ENCODE measurements around the gene GALNT2. TPM values are rescaled to one million over a fixed set of nuclear protein-coding genes. Genes with fewer than 3 reads are reported as not detected.

GALNT2 gene
- total RNA-seq, 1 donor from 2014 or later = 66.3 TPM

DNA sequence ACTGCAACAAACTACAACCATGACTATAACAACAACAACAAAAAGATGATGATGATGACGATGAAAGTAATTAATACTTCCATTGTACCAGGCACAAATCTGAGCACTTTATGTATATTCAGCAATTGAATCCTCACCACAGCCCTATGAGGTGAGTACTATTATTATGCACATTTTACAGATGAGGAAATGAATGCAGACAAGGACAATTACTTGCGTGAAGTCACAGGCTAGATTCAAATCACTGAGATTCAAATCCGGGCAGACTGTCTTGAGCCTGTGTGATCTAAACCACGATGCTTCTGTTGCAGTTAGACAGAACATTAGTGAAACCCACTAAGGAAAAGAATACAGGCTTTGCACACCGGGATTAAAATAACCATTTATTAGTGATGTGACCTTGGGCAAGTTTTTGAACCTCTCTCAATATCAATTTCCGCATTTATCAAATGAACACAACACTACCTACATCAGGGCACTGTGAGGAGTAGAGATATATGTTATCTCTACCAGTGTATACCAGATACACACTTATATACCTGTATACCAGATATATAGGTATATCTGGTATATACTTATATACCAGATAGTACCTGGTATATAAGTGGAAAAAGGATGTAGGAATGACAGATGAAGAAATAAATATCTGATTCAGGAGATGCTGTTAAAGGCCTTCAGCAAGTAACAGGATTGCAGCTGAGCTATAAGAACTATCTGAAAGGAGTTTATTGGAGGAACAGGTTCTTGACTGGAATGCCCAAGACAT lies 34.3 kb upstream of the GALNT2 start:
- H3K4me3 Mint-ChIP-seq = no peak overlapping the region
- H3K27ac Mint-ChIP-seq = no peak overlapping the region
- no peak for TF ChIP-seq CTCF (conservative IDR thresholded peaks at IDR 0.05)
- no peaks in the 10 kb centered on the region for H3K36me3 Mint-ChIP-seq
- peaks cover 7% of the 10 kb centered on the region for H3K9me3 Mint-ChIP-seq
- H3K27me3 Mint-ChIP-seq = peaks cover 3% of the 10 kb centered on the region
- H3K4me1 Mint-ChIP-seq (ENCODE audit: unreplicated experiment) = no peaks in the 10 kb centered on the region
- DNase-seq (ENCODE audit: extremely low spot score, unreplicated experiment) = no peak

DNA sequence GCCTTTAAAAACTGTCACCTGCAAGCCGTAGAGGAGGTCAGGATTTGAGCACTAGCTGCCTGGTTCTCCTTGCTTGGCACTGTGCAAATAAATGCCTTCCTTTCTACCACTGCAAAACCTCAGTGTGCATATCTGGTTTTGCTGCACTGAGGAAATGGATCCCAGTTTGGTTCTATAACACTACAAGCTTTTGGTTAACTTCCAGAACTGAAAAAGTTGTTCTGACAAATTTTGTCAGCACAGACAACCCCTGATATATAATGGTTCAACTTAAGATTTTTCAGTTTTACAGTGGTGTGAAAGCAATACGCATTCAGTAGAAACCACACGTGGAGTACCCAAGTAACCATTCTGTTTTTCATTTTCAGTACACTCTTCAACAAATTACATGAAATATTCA lies 29.8 kb upstream of the GALNT2 start:
- Mint-ChIP-seq H3K4me3 (no peak overlapping the region), H3K9me3 (peaks cover 7% of the 10 kb centered on the region), H3K27ac (no peak overlapping the region), H3K36me3 (no peaks in the 10 kb centered on the region), H3K4me1 (ENCODE audit: unreplicated experiment) (no peaks in the 10 kb centered on the region), H3K27me3 (no peaks in the 10 kb centered on the region)
- DNase-seq (ENCODE audit: extremely low spot score, unreplicated experiment) = no peak
- TF ChIP-seq CTCF (conservative IDR thresholded peaks at IDR 0.05) = no peak

GRCh38 chr1:230040440-230040839 lies 26.6 kb upstream of the GALNT2 start:
- no peak for DNase-seq (ENCODE audit: extremely low spot score, unreplicated experiment)
- peaks cover 13% of the 10 kb centered on the region for H3K27me3 Mint-ChIP-seq
- no peaks in the 10 kb centered on the region for H3K36me3 Mint-ChIP-seq
- H3K9me3 Mint-ChIP-seq = peaks cover 7% of the 10 kb centered on the region
- H3K4me1 Mint-ChIP-seq (ENCODE audit: unreplicated experiment) = no peaks in the 10 kb centered on the region
- H3K4me3 Mint-ChIP-seq = no peak overlapping the region
- TF ChIP-seq CTCF (conservative IDR thresholded peaks at IDR 0.05) = no peak
- H3K27ac Mint-ChIP-seq = no peak overlapping the region

DNA sequence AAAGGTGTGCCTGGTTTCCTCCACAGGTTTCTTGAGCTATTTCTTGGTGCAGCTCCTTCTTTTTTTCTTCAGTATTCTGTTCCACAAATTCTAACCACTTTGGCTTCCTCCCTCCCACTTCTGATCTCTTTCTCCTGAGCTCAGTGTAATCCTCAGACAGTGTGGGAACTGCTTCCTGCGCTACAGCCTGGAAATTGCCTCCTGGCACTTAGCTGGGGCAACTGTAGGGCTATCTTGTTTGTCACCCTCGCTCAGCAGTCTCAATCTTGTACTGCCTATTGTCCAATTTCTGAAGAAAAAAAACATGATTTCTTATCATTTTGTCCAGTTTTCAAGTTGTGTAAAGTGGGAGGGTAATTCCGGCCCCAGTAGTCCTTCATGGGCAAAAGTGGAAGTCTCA lies 24.0 kb upstream of the GALNT2 start:
- H3K27ac Mint-ChIP-seq = no peak overlapping the region
- H3K9me3 Mint-ChIP-seq = no peaks in the 10 kb centered on the region
- peaks cover 7% of the 10 kb centered on the region for H3K4me1 Mint-ChIP-seq (ENCODE audit: unreplicated experiment)
- no peak for TF ChIP-seq CTCF (conservative IDR thresholded peaks at IDR 0.05)
- no peak for DNase-seq (ENCODE audit: extremely low spot score, unreplicated experiment)
- no peaks in the 10 kb centered on the region for H3K36me3 Mint-ChIP-seq
- no peak overlapping the region for H3K4me3 Mint-ChIP-seq
- H3K27me3 Mint-ChIP-seq = peaks cover 13% of the 10 kb centered on the region

- no peak for DNase-seq (ENCODE audit: extremely low spot score, unreplicated experiment)
- Mint-ChIP-seq H3K9me3 (no peaks in the 10 kb centered on the region), H3K4me3 (no peak overlapping the region), H3K27ac (no peak overlapping the region), H3K36me3 (no peaks in the 10 kb centered on the region), H3K27me3 (peaks cover 13% of the 10 kb centered on the region), H3K4me1 (ENCODE audit: unreplicated experiment) (peaks cover 7% of the 10 kb centered on the region)
- TF ChIP-seq CTCF (conservative IDR thresholded peaks at IDR 0.05) = no peak
These were observed 22.3 kb upstream of the GALNT2 start for GRCh38 chr1:230044729-230045128.

All from type B pancreatic cell (in vitro differentiated cells).